ENCODE data around the gene TTLL5.

TTLL5 gene

GRCh38 chr14:75723716-75724115 lies 62.7 kb downstream of the TTLL5 start:
- DNase-seq (ENCODE audit: low read depth): no peak
- H3K4me3 ChIP-seq (ENCODE audit: low read length): no peak overlapping the region
- TF ChIP-seq, protein P1, sequence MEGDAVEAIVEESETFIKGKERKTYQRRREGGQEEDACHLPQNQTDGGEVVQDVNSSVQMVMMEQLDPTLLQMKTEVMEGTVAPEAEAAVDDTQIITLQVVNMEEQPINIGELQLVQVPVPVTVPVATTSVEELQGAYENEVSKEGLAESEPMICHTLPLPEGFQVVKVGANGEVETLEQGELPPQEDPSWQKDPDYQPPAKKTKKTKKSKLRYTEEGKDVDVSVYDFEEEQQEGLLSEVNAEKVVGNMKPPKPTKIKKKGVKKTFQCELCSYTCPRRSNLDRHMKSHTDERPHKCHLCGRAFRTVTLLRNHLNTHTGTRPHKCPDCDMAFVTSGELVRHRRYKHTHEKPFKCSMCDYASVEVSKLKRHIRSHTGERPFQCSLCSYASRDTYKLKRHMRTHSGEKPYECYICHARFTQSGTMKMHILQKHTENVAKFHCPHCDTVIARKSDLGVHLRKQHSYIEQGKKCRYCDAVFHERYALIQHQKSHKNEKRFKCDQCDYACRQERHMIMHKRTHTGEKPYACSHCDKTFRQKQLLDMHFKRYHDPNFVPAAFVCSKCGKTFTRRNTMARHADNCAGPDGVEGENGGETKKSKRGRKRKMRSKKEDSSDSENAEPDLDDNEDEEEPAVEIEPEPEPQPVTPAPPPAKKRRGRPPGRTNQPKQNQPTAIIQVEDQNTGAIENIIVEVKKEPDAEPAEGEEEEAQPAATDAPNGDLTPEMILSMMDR (IDR thresholded peaks at IDR 0.05; ENCODE audit: insufficient read depth, low read depth, low read length, missing control alignments): no peak

GRCh38 chr14:75724414-75725204 lies 63.6 kb downstream of the TTLL5 start:
- TF ChIP-seq, protein P1 (IDR thresholded peaks at IDR 0.05; ENCODE audit: insufficient read depth, low read depth, low read length, missing control alignments): no peak
- no peak overlapping the region for H3K4me3 ChIP-seq (ENCODE audit: low read length)
- no peak for DNase-seq (ENCODE audit: low read depth)

DNA sequence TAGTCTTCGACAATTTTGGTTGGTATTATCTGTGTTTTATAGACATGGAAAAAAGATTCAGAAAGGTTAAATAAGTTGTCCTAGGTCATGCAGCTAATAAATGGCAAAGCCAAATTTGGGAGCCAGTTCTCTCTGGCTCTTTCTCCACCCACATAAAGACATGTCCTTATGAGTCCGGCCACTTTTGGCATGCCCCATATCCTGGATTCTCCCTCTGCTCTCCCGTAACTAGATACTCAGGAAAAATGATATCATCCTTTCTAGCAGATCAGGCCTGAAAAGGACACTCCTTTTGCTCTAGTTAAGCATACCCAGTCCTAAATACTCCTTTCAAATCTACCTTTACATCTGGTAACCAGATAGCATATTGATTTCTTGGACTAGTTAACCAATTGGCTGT lies 64.4 kb downstream of the TTLL5 start:
- no peak overlapping the region for H3K4me3 ChIP-seq (ENCODE audit: low read length)
- TF ChIP-seq, protein P1 (IDR thresholded peaks at IDR 0.05; ENCODE audit: insufficient read depth, low read depth, low read length, missing control alignments): no peak
- peak; percentile 27 for DNase-seq (ENCODE audit: low read depth)

DNA sequence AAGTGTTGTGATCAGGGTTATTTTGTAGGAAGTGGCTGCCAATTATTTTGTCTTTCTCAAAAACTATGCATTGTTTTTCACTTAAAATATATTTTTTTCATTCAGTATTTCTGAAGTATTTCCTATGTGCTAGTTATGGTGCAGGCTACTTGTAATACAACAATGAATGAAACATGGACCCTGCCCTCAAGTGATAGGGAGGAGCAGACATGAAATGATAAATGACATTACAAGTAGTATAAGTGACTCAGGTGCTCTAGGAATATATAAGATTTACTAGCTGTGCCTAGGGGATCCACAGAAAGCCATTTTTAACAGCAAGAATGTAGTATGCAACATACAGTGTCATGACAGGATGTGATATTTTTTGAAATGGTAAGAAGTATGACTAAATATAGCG lies 65.3 kb downstream of the TTLL5 start:
- no peak for DNase-seq (ENCODE audit: low read depth)
- no peak overlapping the region for H3K4me3 ChIP-seq (ENCODE audit: low read length)
- TF ChIP-seq, protein P1 (IDR thresholded peaks at IDR 0.05; ENCODE audit: insufficient read depth, low read depth, low read length, missing control alignments): no peak

DNA sequence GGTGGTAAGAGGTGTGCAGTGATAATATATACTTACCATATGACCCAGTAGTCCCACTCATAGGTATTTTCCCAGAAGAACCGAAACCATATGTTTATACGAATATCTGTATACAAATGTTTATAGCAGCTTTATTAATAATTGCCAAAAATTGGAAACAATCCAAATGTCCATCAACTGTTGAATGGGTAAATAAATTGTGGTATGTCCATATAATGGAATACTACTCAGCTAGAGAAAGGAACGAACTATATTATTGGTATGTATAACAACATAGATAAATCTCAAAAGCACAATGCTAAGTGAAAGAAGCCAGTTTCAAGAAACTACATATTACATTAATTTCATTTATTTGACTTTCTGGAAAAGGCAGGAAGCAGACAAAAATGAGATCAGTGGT lies 66.1 kb downstream of the TTLL5 start:
- H3K4me3 ChIP-seq (ENCODE audit: low read length): no peak overlapping the region
- TF ChIP-seq, protein P1 (IDR thresholded peaks at IDR 0.05; ENCODE audit: insufficient read depth, low read depth, low read length, missing control alignments): no peak
- no peak for DNase-seq (ENCODE audit: low read depth)

GRCh38 chr14:75732888-75733287 lies 71.8 kb downstream of the TTLL5 start:
- DNase-seq (ENCODE audit: low read depth): no peak
- no peak overlapping the region for H3K4me3 ChIP-seq (ENCODE audit: low read length)
- TF ChIP-seq, protein P1 (IDR thresholded peaks at IDR 0.05; ENCODE audit: insufficient read depth, low read depth, low read length, missing control alignments): no peak

GRCh38 chr14:75734854-75735253 lies 73.8 kb downstream of the TTLL5 start:
- TF ChIP-seq, protein P1 (IDR thresholded peaks at IDR 0.05; ENCODE audit: insufficient read depth, low read depth, low read length, missing control alignments): no peak
- no peak overlapping the region for H3K4me3 ChIP-seq (ENCODE audit: low read length)
- no peak for DNase-seq (ENCODE audit: low read depth)
